ENCODE data around the gene LHPP.

Gene LHPP

DNA sequence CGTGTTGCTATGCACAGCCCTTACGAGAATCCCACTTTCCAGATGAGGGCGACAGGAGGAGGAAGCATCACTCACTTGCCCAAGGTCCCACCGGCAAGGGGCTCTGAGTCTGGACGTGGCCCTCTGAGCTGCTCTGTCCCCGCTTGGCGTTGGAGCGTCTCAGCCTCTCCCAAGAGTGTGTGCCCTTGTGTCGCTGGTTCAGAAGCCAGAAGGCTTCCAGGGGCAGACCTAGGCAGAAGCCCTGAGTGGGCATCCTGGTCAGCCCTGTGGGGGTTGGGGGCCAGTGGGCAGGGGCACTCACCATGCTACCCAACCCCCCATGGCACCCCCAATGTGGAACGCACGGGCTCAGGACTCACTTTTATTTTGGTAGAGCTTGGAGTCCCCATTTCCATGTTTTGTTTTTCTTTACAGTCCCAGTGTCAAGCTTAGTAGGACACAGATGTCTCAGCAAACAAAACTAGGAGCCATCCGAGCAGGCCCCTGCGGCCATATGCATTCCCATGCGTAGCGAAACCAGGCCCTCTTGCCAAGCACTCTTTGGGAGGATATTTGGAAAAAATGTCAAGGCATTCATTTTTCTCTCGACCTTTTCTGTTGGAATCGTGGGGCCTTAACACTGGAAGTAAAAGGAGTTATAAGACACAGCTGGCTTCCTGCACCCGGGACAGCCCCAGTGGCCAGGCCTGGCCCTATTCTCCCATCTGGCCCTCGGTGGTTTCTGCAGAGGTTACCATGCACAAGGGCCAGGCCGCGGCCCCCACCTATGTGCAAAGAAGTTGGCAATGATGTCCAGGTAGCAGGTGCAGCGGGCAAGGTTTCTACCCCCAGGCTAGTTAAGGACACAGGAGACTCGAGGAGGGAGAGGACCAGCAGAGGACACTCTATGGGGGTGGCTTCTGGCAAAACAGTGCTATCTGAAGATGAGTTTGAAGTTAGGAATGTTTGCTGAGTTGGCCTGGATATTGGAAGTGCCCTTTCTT lies 97.0 kb downstream of the LHPP start:
- H3K4me3 ChIP-seq (ENCODE audit: low read length), result no peak overlapping the region
- no peak for TF ChIP-seq ZNF274 (IDR thresholded peaks at IDR 0.05; ENCODE audit: low read depth, low read length)

DNA sequence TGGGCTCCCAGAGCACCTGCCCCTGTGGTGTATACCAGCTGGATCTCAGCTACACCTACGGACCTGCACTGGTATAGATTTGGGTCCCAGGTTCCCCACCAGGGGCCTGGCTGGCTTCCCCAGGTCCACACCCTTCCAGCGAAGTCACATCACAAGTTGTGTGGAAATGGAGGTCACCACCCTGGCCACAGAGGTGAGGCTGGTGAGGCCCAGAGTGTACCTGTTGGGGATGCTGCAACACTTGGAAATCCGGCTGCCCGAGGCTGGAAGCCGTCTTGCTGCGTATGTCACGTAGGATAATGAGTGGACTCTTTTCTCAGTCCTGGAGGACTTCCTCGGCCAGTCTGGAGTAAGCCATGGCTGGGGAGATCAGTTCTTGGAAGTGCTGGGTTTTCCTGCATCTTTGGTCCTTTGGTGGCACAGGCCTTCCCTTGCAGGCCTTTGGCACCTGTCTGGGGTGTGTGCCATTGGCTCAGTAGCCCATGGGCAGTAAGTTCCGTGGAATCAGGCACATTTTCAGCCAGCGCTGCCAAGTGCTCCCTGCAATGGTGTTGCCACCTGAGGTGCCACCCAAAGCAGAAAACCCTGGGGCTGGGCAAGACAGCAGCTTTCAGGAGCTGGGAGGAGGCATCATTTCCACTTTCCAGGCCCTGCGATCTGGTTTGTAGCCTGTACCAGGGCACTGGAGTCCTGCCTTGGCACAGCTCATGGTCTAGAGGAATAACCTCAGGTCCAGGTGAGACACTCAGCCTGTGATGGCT lies 97.9 kb downstream of the LHPP start:
- no peak for TF ChIP-seq ZNF274 (IDR thresholded peaks at IDR 0.05; ENCODE audit: low read depth, low read length)
- H3K4me3 ChIP-seq (ENCODE audit: low read length), result no peak overlapping the region

DNA sequence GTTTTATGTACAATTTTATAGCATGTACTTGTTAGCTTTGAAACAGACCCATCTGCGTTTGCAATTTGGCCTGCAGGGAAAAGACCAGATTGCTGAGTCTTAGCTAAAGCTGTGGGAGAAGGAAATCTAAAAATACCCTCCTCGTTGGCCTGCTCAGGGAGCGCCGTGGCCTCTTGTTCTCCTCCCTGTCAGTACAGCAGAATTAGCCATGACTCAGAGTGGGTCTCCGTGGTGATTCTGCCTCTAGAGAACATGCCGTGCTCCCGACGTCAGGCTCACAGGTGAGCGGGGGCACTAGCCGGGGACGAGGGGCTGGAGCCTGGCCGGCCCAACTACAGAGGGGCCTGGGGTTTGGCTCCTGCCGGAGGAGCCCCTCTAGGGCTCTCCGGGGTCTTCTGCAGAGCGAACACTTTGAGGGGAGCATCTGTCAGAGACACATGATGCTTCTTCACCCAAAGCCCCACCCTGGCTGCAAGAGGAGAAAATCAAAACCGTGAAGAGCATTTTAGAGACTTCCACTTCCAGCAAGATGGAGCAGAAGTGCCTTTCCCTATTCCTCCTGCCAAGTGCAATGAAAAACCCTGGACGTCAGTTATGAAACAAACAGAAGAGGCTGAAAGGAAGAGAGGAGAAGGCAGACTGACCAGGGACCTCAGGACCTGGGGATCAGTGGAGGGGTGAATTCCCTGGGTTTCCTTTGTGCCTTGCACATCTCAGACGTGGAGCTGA lies 98.9 kb downstream of the LHPP start:
- no peak overlapping the region for H3K4me3 ChIP-seq (ENCODE audit: low read length)
- no peak for TF ChIP-seq ZNF274 (IDR thresholded peaks at IDR 0.05; ENCODE audit: low read depth, low read length)

DNA sequence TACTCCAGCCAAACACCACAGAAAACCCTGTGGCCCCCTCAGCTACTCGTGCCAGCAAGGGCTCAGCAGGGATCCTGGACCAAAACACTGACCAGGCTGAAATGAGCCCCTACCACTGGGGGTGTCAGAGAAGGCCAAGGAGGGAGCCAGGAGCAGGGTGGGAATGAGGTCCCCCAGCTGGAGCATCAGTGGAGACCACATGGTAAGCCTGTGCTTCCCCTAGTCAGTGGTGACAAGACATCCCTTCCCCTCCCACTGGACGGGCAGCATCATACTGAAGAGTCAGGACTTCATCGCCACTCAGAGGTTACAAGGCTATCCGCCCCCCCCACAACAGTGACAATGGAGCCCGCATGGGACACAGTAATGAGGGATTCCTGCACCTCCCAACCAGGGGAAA lies 99.6 kb downstream of the LHPP start:
- TF ChIP-seq ZNF274 (IDR thresholded peaks at IDR 0.05; ENCODE audit: low read depth, low read length), result no peak
- H3K4me3 ChIP-seq (ENCODE audit: low read length), result no peak overlapping the region

DNA sequence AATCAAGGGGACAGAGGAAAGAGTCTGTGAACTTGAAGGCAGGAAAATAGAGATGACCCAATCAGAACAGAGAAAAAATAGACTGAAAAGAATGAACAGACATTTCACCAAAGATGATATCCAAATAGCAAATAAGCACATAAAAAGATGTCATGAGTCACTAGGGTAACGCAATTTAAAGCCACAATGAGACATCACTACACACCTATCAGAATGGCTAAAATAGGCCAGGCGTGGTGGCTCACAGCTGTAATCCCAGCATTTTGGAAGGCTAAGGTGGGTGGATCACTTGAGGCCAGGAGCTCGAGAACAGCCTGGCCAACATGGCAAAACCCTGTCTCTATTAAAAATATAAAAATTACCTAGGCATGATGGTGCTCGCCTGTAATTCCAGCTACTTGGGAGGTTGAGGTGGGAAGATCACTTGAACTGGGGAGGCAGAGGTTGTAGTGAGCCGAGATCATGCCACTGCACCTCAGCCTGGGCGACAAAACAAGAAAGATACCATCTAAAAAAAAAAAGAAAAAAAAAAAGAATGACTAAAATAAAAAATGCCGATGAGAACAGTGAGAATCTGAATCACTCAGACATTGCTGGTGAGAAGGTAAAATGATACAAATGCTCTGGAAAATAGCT lies 100.9 kb downstream of the LHPP start:
- no peak for TF ChIP-seq ZNF274 (IDR thresholded peaks at IDR 0.05; ENCODE audit: low read depth, low read length)
- no peak overlapping the region for H3K4me3 ChIP-seq (ENCODE audit: low read length)

DNA sequence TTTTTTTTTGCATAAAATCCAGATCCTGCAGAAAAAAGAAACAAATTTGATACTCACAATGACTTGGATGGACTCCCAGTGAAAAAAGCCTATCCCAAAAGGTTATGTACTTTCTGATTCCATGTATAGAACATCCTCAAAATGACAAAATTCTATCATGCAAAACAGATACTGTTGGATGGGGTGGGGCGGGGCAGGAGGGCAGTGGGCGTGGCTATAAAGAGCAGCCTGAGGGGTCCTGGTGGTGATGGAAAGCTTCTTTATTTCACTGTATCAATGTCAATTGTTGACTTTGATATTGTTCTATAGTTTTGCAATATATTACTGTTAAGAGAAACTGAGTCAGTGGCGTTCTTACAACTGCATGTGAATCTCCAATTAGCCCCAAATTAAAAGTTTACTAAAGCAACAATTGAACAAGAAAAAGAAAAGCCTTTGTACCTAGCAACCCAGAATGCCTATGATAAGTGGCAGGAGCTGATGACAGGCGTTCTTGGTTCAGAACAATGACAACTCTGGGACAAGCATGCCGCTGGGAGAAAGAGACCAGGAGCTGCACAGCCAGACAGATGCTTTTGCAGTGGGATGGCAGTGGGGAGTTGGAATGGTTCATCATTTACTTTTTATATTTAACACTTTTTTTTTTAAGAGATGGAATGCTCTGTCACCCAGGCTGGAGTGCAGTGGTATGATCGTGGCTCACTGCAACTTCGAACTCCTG lies 101.9 kb downstream of the LHPP start:
- no peak overlapping the region for H3K4me3 ChIP-seq (ENCODE audit: low read length)
- no peak for TF ChIP-seq ZNF274 (IDR thresholded peaks at IDR 0.05; ENCODE audit: low read depth, low read length)

DNA sequence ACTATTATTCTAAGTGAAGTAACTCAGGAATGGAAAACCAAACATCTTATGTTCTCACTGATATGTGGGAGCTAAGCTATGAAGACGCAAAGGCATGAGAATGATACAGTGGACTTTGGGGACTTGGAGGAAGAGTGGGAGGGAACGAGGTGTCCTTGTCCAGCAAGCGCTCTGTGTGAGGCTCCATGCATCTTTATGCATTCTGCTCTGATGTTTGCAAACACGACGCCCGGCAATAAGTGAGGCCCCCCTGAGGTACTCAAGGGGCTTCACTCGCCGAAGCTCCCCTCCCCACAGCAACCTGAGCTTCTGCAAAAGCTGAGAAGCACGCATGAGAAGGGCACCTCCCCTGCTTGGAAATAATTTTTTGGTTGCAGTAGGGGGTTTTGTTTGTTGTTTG lies 103.3 kb downstream of the LHPP start:
- no peak for TF ChIP-seq ZNF274 (IDR thresholded peaks at IDR 0.05; ENCODE audit: low read depth, low read length)
- H3K4me3 ChIP-seq (ENCODE audit: low read length), result no peak overlapping the region

DNA sequence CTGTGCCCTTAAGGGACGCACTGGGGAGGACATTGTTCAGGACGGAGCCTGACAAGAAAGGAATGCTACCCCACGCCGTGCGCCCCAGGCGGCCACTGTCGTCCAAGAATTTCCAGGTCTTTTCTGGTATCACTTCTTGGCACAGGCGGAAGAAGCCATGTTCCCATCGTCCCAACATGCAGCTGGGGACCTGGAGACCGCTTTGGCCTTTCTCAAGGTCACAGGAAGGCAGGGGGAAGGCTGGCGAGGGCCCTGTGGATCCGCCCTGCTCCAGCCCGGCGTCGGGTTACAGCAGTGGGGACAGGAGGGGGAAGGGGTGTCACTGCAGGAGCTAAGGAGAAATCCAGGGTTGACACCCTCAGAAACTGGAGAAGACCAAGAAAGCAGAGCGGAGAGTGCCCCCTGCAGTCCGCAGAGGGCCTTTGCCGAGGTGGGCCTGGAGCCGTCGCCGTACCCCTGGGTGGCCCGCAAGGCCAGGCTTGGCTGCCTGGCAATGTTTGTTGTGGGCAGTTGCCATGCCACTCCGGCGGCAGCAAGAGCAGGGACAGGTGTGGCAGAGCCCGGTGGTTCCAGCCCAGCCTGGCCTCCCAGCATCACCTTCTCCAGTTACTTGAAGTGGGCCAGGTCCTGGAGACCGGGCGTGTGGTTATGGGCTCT lies 104.1 kb downstream of the LHPP start:
- H3K4me3 ChIP-seq (ENCODE audit: low read length), result no peak overlapping the region

DNA sequence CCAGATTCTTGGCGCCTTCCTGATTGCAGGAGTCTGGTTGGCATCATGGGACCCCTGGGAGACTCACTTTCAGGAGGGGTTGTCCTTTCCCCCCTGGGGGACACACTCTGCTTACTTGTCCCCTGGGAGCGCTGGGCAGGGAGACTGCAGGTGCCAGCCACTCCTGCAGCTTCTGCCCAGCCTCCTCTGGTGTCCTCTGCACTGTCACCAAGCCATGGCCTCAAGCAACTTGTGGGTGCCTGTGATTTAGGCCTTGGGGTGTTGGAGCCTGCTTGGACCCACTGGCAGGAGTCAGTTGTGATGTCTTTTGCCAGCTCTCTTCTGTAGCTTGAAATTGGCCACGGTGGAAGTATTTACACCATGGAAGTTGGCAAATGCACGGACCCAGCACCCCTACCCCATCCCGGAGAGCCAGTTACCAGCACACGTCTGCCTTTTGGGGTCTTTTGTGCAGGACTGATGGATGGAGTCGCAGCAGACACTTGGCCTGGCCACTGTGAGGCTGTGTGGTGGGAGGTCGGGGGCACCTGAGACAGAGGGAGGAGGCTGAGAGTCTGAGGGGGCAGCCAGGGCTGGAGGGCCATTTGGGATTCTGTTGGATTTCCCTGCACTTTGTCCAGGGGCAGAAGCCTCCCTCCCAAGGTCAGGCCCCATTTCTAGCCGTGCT lies 104.7 kb downstream of the LHPP start:
- TF ChIP-seq ZNF274 (IDR thresholded peaks at IDR 0.05; ENCODE audit: low read depth, low read length), result no peak
- no peak overlapping the region for H3K4me3 ChIP-seq (ENCODE audit: low read length)

More for the DNA sequence above, 104.1 kb downstream of the LHPP start:
- TF ChIP-seq ZNF274 (IDR thresholded peaks at IDR 0.05; ENCODE audit: low read depth, low read length), result no peak

DNA sequence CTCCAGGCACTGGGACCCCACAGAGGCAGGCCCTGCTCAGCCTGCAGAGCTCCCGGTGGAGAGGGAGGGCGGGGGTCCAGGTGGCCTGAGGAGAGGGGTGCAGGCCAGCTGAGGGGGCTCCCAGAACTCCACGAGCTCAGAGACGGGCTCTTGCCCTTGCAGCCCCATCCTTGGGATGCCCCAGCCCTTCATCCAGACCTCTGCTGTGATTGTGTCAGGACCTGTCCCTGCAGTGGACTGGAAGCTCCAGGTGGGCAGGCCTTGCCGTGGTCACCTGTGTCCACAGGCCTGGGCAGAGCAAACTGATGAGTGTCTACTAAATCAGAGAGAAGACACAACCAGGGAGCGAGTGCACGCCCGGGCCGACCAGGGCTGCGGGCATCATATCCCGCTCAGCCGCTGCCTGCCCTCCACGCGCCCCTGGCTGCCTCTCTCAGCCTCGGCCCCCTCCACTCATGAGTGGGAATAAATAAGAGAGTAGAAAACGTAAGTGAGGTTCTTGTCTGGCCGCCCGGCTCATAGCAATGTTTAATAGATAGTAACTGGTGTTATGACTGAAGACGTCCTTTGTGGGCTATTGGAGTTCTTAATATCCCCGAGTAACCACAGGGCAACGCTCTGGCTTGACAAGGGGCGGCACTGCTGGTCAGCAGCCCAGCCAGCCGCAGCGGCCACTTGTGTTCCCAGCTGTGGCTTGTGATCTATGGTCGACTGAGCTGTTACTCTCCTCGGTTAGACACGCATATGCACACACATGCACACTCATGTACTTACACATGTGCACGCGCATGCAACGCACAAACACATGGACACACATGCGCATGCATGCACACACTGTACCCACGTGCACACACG lies 105.6 kb downstream of the LHPP start:
- no peak for TF ChIP-seq ZNF274 (IDR thresholded peaks at IDR 0.05; ENCODE audit: low read depth, low read length)
- H3K4me3 ChIP-seq (ENCODE audit: low read length), result no peak overlapping the region

DNA sequence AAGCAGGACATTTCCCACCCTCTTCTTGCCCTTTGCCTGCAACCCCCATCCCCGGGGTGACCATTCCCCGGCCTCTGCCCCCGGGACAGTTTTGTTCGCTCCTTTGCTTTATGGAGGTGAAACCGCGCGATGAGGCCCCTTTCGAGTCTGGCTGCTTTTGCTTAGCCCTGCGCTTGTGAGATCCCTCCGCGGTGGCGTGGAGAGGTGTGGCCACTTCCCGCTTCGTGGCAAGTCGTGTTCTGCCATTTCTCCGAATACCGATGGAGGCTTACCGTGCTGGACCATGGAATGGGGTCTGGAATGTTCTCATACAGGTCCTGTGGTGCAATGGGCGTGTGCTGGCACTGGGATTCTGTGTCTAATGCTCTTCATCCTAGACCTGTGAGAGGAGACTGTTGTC lies 106.7 kb downstream of the LHPP start:
- no peak for TF ChIP-seq ZNF274 (IDR thresholded peaks at IDR 0.05; ENCODE audit: low read depth, low read length)
- H3K4me3 ChIP-seq (ENCODE audit: low read length), result no peak overlapping the region
